ENCODE results near the gene BRIP1. TPM values are rescaled to one million over a fixed set of nuclear protein-coding genes. Genes with fewer than 3 reads are reported as not detected.

The BRIP1 gene
- total and polyA plus RNA-seq, 9 of the 15 experiments (the other 6 are each of a cell fraction or from before 2014, with no cell fraction given), result 2.4 to 17.5 (median 11.2) TPM

DNA sequence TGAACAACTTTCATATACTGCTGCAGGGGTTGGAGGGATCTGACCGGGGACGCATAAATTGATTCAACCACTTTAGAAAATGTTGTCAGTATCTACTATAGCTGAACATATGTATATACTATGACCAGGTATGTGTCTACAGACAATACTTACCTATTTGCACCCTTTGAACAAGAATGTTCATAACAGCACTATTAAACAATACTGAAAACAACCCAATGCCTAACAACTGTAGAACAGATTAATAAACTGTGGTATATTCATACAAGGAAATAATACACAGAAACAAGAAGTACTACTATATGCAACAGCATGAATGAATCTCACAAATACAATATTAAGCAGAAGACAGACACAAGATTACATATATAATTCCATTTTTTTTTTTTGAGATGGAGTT is 10.5 kb downstream of the BRIP1 start:
- ATAC-seq (no peak), DNase-seq (ENCODE audit: extremely low read depth in 1 of 4, low spot score in 3 of 4) (no peak), FAIRE-seq (no peak)
- Histone ChIP-seq H3K9me1 (ENCODE audit: control insufficient read depth, insufficient read depth, low read length) (no peaks in the 10 kb centered on the region), H3K9me3 (replicated peaks; ENCODE audit: control insufficient read depth, insufficient read depth, low read depth, low read length) (no peaks in the 10 kb centered on the region), H2AFZ (ENCODE audit: low read depth, low read length) (no peak overlapping the region), H3K4me3 (no peak overlapping the region), H4K20me1 (replicated peaks; ENCODE audit: control insufficient read depth, insufficient read depth, low read length) (no peaks in the 10 kb centered on the region), H3K4me2 (ENCODE audit: insufficient read depth, low read length) (no peak overlapping the region), H3K4me1 (replicated peaks in 1 of 2; ENCODE audit: control insufficient read depth in 2 of 2, insufficient read depth in 2 of 2, low read length in 2 of 2) (no peaks in the 10 kb centered on the region; a peak in 1 of 5 replicates), H3K27ac (ENCODE audit: extremely low read depth, low read depth, low read length) (no peak overlapping the region), H3K36me3 (ENCODE audit: control insufficient read depth, insufficient read depth, low read length) (peaks cover 54% of the 10 kb centered on the region), H3K9ac (ENCODE audit: insufficient read depth in 1 of 2, low read depth in 2 of 2, low read length in 2 of 2) (no peak overlapping the region), H3K79me2 (ENCODE audit: control insufficient read depth, insufficient read depth, low read length) (0 out of 3 replicates have a peak, but pooled peaks cover 2% of the 10 kb centered on the region), H3K27me3 (ENCODE audit: control insufficient read depth in 2 of 2, insufficient read depth in 2 of 2, low read length in 2 of 2) (no peaks in the 10 kb centered on the region)
- in situ Hi-C loops (cut with MboI) (no loop called here), intact Hi-C loops (cut with micrococcal nuclease) (no loop called here)
- CTCF ChIA-PET (ENCODE audit: low intra/inter-chr PET ratio), result no interaction called here
- no TSS peak for BruUV-seq (replicated peaks)
- POLR2A ChIA-PET, result no interaction called here
- no peak for TF ChIP-seq ZNF197 (CRISPR knock-in tag; IDR thresholded peaks at IDR 0.05; ENCODE audit: low read depth)
- TF ChIP-seq, protein P1, sequence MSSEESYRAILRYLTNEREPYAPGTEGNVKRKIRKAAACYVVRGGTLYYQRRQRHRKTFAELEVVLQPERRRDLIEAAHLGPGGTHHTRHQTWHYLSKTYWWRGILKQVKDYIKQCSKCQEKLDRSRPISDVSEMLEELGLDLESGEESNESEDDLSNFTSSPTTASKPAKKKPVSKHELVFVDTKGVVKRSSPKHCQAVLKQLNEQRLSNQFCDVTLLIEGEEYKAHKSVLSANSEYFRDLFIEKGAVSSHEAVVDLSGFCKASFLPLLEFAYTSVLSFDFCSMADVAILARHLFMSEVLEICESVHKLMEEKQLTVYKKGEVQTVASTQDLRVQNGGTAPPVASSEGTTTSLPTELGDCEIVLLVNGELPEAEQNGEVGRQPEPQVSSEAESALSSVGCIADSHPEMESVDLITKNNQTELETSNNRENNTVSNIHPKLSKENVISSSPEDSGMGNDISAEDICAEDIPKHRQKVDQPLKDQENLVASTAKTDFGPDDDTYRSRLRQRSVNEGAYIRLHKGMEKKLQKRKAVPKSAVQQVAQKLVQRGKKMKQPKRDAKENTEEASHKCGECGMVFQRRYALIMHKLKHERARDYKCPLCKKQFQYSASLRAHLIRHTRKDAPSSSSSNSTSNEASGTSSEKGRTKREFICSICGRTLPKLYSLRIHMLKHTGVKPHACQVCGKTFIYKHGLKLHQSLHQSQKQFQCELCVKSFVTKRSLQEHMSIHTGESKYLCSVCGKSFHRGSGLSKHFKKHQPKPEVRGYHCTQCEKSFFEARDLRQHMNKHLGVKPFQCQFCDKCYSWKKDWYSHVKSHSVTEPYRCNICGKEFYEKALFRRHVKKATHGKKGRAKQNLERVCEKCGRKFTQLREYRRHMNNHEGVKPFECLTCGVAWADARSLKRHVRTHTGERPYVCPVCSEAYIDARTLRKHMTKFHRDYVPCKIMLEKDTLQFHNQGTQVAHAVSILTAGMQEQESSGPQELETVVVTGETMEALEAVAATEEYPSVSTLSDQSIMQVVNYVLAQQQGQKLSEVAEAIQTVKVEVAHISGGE (CRISPR knock-in tag; IDR thresholded peaks at IDR 0.05), result peak in 1 of 3 experiments; percentile 89; a peak in 2 of 6 replicates
- 97% methylated on average over 2 of the region's 2 CpGs for WGBS (ENCODE audit: insufficient coverage, low coverage, missing lambda C conversion rate)
